ENCODE measurements around the gene TBC1D22A. TPM values are rescaled to one million over a fixed set of nuclear protein-coding genes. Genes with fewer than 3 reads are reported as not detected.

The TBC1D22A gene
- total and polyA plus RNA-seq, 10 of the 15 experiments (the other 5 are each of a cell fraction or from before 2014, with no cell fraction given): 0.63 to 44.7 (median 27.4) TPM

- TF ChIP-seq ZNF592 (IDR thresholded peaks at IDR 0.05) (no peak), NFIC (IDR thresholded peaks at IDR 0.05; ENCODE audit: low read depth, low read length) (no peak), BRCA1 (IDR thresholded peaks at IDR 0.05; ENCODE audit: low read depth, low read length) (no peak), SIX5 (IDR thresholded peaks at IDR 0.05; ENCODE audit: low read depth, low read length, severe bottlenecking) (no peak), ETV6 (conservative IDR thresholded peaks at IDR 0.05 in 1 of 2, IDR thresholded peaks at IDR 0.05 in 1 of 2; ENCODE audit: borderline replicate concordance in 1 of 2, low read depth in 1 of 2) (no peak), CREB1 (IDR thresholded peaks at IDR 0.05; ENCODE audit: low read depth) (no peak)
These were observed 328.3 kb downstream of the TBC1D22A start (continued) for GRCh38 chr22:47090591-47091245.

DNA sequence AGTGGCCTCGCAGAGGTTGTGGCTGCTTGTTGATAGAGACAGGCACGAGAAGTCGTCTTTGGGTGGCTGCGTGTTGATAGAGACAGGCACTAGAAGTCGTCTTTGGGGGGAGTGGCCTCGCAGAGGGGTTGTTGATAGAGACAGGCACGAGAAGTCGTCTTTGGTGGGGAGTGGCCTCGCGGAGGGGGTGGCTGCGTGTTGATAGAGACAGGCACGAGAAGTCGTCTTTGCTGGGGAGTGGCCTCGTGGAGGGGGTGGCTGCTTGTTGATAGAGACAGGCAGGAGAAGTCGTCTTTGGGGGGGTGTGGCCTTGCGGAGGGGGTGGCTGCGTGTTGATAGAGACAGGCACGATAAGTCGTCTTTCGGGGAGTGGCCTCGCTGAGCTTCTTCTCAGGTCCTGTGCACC, 328.8 kb downstream of the TBC1D22A start:
- FAIRE-seq: no peak
- intact Hi-C loops (cut with micrococcal nuclease; ENCODE audit: unreplicated experiment) (no loop called here), in situ Hi-C loops (cut with MboI) (no loop called here)
- no peak for DNase-seq (ENCODE audit: low read depth, low spot score)
- no peak overlapping the region for H2AFZ ChIP-seq (ENCODE audit: control insufficient read depth, low read depth, low read length)
- ChIA-PET RAD21 (ENCODE audit: unreplicated experiment) (no interaction called here), CTCF (no interaction called here), POLR2A (no interaction called here), SMC1A (ENCODE audit: uncharacterized antibody, unreplicated experiment) (no interaction called here)
- H3K4me1 ChIP-seq (ENCODE audit: control insufficient read depth, insufficient read depth, low read length): no peaks in the 10 kb centered on the region
- H3K36me3 ChIP-seq (ENCODE audit: control insufficient read depth in 2 of 2, insufficient read depth in 2 of 2, low read length in 1 of 2): no peaks in the 10 kb centered on the region; a peak in 2 of 4 replicates
- H3K4me3 ChIP-seq: no peak overlapping the region
- no peak overlapping the region for H3K27ac ChIP-seq (ENCODE audit: control insufficient read depth, insufficient read depth)
- no peak overlapping the region for H3K4me2 ChIP-seq (ENCODE audit: control insufficient read depth, insufficient read depth)
- 89% methylated on average over 21 of the region's 21 CpGs for WGBS (ENCODE audit: insufficient coverage, insufficient replicate concordance, low lambda C conversion rate, missing lambda C conversion rate)
- peaks cover 7% of the 10 kb centered on the region; the same call in 2 of the 3 replicates for H3K9me3 ChIP-seq (replicated peaks; ENCODE audit: control insufficient read depth, insufficient read depth, low read length)
- BruUV-seq (replicated peaks): no TSS peak
- H3K79me2 ChIP-seq (ENCODE audit: control insufficient read depth, insufficient read depth, low read length): no peaks in the 10 kb centered on the region
- H3K9ac ChIP-seq (ENCODE audit: control insufficient read depth, insufficient read depth, low read length): no peak overlapping the region
- H4K20me1 ChIP-seq (ENCODE audit: control insufficient read depth, insufficient read depth): no peaks in the 10 kb centered on the region
- H3K27me3 ChIP-seq (replicated peaks in 1 of 2; ENCODE audit: control insufficient read depth in 2 of 2, insufficient read depth in 2 of 2, low read length in 1 of 2): no peaks in the 10 kb centered on the region
- no peak for ATAC-seq
- TF ChIP-seq RAD21 (IDR thresholded peaks at IDR 0.05; ENCODE audit: insufficient read depth, low read depth, low read length): no peak
- TF ChIP-seq ZBTB33 (IDR thresholded peaks at IDR 0.05): no peak
- no peak for TF ChIP-seq ZZZ3 (IDR thresholded peaks at IDR 0.05; ENCODE audit: control insufficient read depth, insufficient read length, low read depth)
- no peak for TF ChIP-seq RUNX3 (IDR thresholded peaks at IDR 0.05; ENCODE audit: low read length)
- no peak for TF ChIP-seq RBBP5 (conservative IDR thresholded peaks at IDR 0.05)
- TF ChIP-seq, protein P1, sequence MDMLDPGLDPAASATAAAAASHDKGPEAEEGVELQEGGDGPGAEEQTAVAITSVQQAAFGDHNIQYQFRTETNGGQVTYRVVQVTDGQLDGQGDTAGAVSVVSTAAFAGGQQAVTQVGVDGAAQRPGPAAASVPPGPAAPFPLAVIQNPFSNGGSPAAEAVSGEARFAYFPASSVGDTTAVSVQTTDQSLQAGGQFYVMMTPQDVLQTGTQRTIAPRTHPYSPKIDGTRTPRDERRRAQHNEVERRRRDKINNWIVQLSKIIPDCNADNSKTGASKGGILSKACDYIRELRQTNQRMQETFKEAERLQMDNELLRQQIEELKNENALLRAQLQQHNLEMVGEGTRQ (IDR thresholded peaks at IDR 0.05; ENCODE audit: borderline replicate concordance, low read depth, low read length): no peak
- TF ChIP-seq EP300 (IDR thresholded peaks at IDR 0.05; ENCODE audit: borderline replicate concordance in 1 of 2, control insufficient read depth in 1 of 2, low read depth in 2 of 2, low read length in 2 of 2): no peak
- TF ChIP-seq GATAD2B (conservative IDR thresholded peaks at IDR 0.05; ENCODE audit: low read depth): no peak
- TF ChIP-seq ZSCAN29 (IDR thresholded peaks at IDR 0.05): no peak
- no peak for TF ChIP-seq STAT3 (IDR thresholded peaks at IDR 0.05; ENCODE audit: low read depth, low read length)
- no peak for TF ChIP-seq SRF (IDR thresholded peaks at IDR 0.05; ENCODE audit: low read depth in 2 of 2, low read length in 2 of 2)

All from GM12878 (cell line).